Muscle of leg (tissue), 11 donors: ENCODE measurements around the gene FCGBP. TPM values are rescaled to one million over a fixed set of nuclear protein-coding genes. Genes with fewer than 3 reads are reported as not detected.
A peak's percentile ranks its signal among the peaks of the same experiment; 100 is the strongest.

Source experiments
- DNase-seq: peaks from one replicate; pipeline ENCODE4 v3.0.0; 2013
- H3K27ac ChIP-seq: one replicate; pipeline ENCODE4 v1.5.1; 2013; ENCODE audit warnings: mild to moderate bottlenecking, low read length, control low read depth
- H3K27me3 ChIP-seq: one replicate; pipeline ENCODE4 v1.6.1; 2013; ENCODE audit warnings: low read length; ENCODE audit not compliant: control insufficient read depth, insufficient read depth
- H3K36me3 ChIP-seq: one replicate; pipeline ENCODE4 v1.6.1; 2013; ENCODE audit warnings: low read length; ENCODE audit not compliant: control insufficient read depth, insufficient read depth
- H3K4me1 ChIP-seq: one replicate; pipeline ENCODE4 v1.6.1; 2013; ENCODE audit warnings: low read length; ENCODE audit not compliant: control insufficient read depth, insufficient read depth
- H3K4me3 ChIP-seq: one replicate; pipeline ENCODE4 v1.5.1; 2013; ENCODE audit warnings: low read length, control low read depth
- H3K9me3 ChIP-seq: replicated peaks from 2 replicates; pipeline ENCODE4 v1.6.1; 2013; ENCODE audit warnings: low read depth, low read length; ENCODE audit not compliant: control insufficient read depth
- WGBS: methylation state at CpG from one replicate; pipeline ENCODE4 v1.1.5; 2013; ENCODE audit warnings: missing lambda C conversion rate; ENCODE audit not compliant: insufficient coverage; 5-methylcytosine and 5-hydroxymethylcytosine counted together
- polyA plus RNA-seq, 8 donors: library from polyadenylated mRNA; unstranded; fragments of 120-200 nt; gene quantifications; one replicate each; pipeline versions ENCODE4 v1.2.1 to v1.2.3, GENCODE V29; 2013; ENCODE audit warnings: inconsistent platforms in 1 of 8, low replicate concordance in 1 of 8; ENCODE audit not compliant: insufficient read length in 8 of 8, insufficient read depth in 1 of 8
- total RNA-seq: library from RNA; stranded (reverse); fragments of 120-200 nt; gene quantifications from one replicate; pipeline ENCODE4 v1.2.4, GENCODE V29; 2013

FCGBP gene
- total and polyA plus RNA-seq, 9 donors = 1.9 to 11.7 (median 4.9) TPM

GRCh38 chr19:39923862-39924261 is 10.6 kb downstream of the FCGBP start:
- Histone ChIP-seq H3K27me3 (no peaks in the 10 kb centered on the region), H3K27ac (no peak overlapping the region), H3K36me3 (no peaks in the 10 kb centered on the region), H3K4me3 (no peak overlapping the region), H3K9me3 (no peaks in the 10 kb centered on the region), H3K4me1 (no peaks in the 10 kb centered on the region)
- no peak for DNase-seq
- WGBS = 68% methylated on average over 2 of the region's 4 CpGs

DNA sequence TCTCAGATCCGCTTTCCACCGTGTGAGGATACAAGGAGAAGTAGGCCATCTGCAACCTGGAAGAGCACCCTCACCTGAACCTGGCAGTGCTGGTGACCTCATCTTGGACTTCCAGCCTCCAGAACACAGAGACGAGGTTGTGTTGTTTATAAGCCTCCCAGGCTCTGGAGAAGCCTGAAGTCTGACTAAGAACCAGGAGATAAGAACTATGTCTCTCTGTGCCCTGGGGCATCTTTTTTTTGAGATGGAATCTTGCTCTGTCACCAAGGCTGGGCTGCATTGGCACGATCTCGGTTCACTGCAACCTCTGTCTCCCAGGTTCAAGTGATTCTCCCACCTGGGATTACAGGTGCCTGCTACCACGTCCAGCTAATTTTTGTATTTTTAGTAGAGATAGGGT is 14.5 kb downstream of the FCGBP start:
- H3K36me3 ChIP-seq = no peaks in the 10 kb centered on the region
- H3K27me3 ChIP-seq = peaks cover 14% of the 10 kb centered on the region
- H3K4me3 ChIP-seq = no peak overlapping the region
- WGBS = 81% methylated on average over 4 of the region's 6 CpGs
- no peak overlapping the region for H3K27ac ChIP-seq
- H3K9me3 ChIP-seq = no peaks in the 10 kb centered on the region
- no peak for DNase-seq
- H3K4me1 ChIP-seq = no peaks in the 10 kb centered on the region

DNA sequence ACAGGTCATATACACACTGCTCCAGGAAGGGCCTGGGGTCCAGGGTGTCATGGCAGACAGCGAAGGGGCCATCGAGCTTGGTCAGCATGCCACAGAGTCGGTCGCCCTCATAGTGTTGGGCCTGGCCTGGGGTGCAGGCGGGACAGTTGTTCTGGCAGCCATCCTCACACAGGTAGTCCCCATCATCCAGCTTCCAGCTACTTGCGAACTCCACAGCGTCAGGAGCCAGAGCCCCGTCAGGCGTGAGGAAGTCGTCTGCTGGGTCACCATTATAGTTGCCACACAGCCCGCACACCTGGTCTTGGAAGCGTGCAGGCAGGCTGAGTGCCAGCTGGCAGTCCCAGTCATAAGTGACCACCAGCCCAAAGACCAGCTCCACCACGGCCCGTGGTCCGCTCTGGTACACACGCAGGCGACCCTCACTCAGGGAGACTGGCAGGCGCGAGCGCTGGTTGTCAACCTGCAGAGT is 16.2 kb downstream of the FCGBP start:
- no peak for DNase-seq
- no peaks in the 10 kb centered on the region for H3K9me3 ChIP-seq
- H3K4me3 ChIP-seq = no peak overlapping the region
- no peak overlapping the region for H3K27ac ChIP-seq
- H3K36me3 ChIP-seq = no peaks in the 10 kb centered on the region
- no peaks in the 10 kb centered on the region for H3K4me1 ChIP-seq
- H3K27me3 ChIP-seq = peaks cover 19% of the 10 kb centered on the region
- WGBS = 80% methylated on average over 11 of the region's 20 CpGs

DNA sequence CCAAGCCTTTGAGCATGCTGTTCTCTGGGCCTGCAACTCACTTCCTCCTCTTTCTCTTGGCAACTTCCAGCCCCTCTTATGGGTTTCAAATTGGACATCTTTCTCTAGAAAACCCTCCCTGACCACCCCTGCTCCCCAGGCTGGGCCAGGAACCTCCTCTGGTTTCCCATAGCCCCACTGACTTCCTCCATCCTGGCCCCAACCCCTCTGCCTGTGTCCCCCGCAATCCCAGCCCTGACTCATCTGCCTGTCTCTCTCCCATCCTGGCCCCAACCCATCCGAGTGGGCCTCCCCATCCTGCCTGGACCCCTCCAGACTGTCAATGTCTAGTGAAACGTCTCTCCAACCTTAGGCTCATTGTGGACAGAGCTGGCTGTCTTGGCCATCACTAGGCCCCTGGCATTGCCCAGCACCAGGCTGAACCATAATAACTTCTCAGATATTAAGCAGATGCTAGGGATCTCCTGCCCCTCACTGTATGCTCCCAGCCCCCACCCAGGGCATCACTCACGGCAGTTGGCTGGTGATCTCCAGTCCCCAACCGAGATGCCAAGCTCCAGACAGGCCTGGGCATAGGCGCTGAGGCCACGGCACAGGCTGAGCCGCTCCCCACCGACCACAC is 16.8 kb downstream of the FCGBP start:
- H3K27ac ChIP-seq = no peak overlapping the region
- peaks cover 19% of the 10 kb centered on the region for H3K27me3 ChIP-seq
- no peak for DNase-seq
- no peaks in the 10 kb centered on the region for H3K4me1 ChIP-seq
- 78% methylated on average over 6 of the region's 9 CpGs for WGBS
- no peak overlapping the region for H3K4me3 ChIP-seq
- H3K36me3 ChIP-seq = no peaks in the 10 kb centered on the region
- H3K9me3 ChIP-seq = no peaks in the 10 kb centered on the region

- peak; percentile 27 for DNase-seq
- no peaks in the 10 kb centered on the region for H3K9me3 ChIP-seq
- 54% methylated on average over 4 of the region's 5 CpGs for WGBS
- no peaks in the 10 kb centered on the region for H3K4me1 ChIP-seq
- H3K27me3 ChIP-seq = peaks cover 19% of the 10 kb centered on the region
- H3K36me3 ChIP-seq = no peaks in the 10 kb centered on the region
- no peak overlapping the region for H3K27ac ChIP-seq
- H3K4me3 ChIP-seq = no peak overlapping the region
Observed at GRCh38 chr19:39916851-39917396, 17.5 kb downstream of the FCGBP start.

GRCh38 chr19:39916236-39916635 is 18.2 kb downstream of the FCGBP start:
- no peaks in the 10 kb centered on the region for H3K9me3 ChIP-seq
- H3K27me3 ChIP-seq = peaks cover 19% of the 10 kb centered on the region
- H3K4me3 ChIP-seq = no peak overlapping the region
- no peak overlapping the region for H3K27ac ChIP-seq
- no peak for DNase-seq
- H3K4me1 ChIP-seq = no peaks in the 10 kb centered on the region
- 30% methylated on average over 5 of the region's 5 CpGs for WGBS
- no peaks in the 10 kb centered on the region for H3K36me3 ChIP-seq

- Histone ChIP-seq H3K36me3 (no peaks in the 10 kb centered on the region), H3K4me1 (no peaks in the 10 kb centered on the region), H3K27ac (no peak overlapping the region), H3K9me3 (no peaks in the 10 kb centered on the region), H3K27me3 (peaks cover 19% of the 10 kb centered on the region), H3K4me3 (no peak overlapping the region)
- WGBS = 70% methylated on average over 16 of the region's 17 CpGs
- DNase-seq = no peak
Observed at GRCh38 chr19:39915848-39916215, 18.6 kb downstream of the FCGBP start.

DNA sequence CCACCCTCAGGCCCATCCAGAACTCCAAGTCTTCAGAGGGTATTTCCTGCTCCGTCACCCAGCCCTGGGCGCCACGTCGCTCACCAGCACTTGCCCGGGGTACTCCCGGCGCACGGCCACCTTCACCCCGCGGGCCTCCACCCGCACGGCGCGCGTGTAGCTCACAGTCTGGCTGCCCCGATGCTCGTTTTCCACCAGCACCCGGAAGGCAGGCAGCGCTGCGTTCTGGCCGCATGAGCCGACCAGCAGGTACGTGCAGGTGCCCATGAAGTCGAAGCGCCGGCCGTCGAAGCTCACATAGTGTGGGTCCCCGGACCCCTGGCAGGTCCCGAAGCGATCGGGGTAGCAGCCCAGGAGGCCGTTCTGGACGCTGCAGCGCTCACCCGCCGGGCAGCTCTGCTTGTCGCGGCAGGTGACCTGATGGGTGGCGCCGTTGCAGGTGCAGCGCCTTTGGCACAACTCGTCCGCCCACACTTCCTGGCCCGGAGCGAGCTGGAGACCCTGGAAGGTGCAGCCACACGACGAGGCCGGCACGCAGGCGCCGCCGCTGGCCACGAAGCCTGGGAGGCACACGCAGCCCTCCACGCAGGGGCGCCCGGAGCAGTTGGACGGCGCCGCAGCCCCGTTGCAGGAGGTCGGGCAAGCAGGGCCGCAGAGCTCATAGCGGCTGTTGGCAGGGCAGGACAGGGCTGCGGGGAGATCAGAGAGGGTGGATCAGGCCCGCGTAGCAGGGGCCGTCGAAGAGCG is 19.2 kb downstream of the FCGBP start:
- 35% methylated on average over 71 of the region's 71 CpGs for WGBS

GRCh38 chr19:39913682-39914333 is 20.6 kb downstream of the FCGBP start:
- Histone ChIP-seq H3K27me3 (peaks cover 19% of the 10 kb centered on the region), H3K36me3 (no peaks in the 10 kb centered on the region), H3K9me3 (no peaks in the 10 kb centered on the region), H3K4me1 (no peaks in the 10 kb centered on the region), H3K27ac (no peak overlapping the region), H3K4me3 (no peak overlapping the region)
- DNase-seq = no peak
- 78% methylated on average over 18 of the region's 20 CpGs for WGBS

More for the DNA sequence above, 19.2 kb downstream of the FCGBP start:
- H3K9me3 ChIP-seq = no peaks in the 10 kb centered on the region
- peaks cover 19% of the 10 kb centered on the region for H3K27me3 ChIP-seq
- H3K36me3 ChIP-seq = no peaks in the 10 kb centered on the region
- H3K27ac ChIP-seq = no peak overlapping the region
- no peaks in the 10 kb centered on the region for H3K4me1 ChIP-seq
- no peak for DNase-seq
- H3K4me3 ChIP-seq = no peak overlapping the region

GRCh38 chr19:39908803-39909202 is 25.6 kb downstream of the FCGBP start:
- no peak overlapping the region for H3K4me3 ChIP-seq
- no peaks in the 10 kb centered on the region for H3K36me3 ChIP-seq
- H3K27me3 ChIP-seq = no peaks in the 10 kb centered on the region
- H3K27ac ChIP-seq = no peak overlapping the region
- H3K4me1 ChIP-seq = no peaks in the 10 kb centered on the region
- no peaks in the 10 kb centered on the region for H3K9me3 ChIP-seq
- 67% methylated on average over 4 of the region's 6 CpGs for WGBS
- no peak for DNase-seq
